ENCODE measurements around the gene PTPRK. TPM values are rescaled to one million over a fixed set of nuclear protein-coding genes. Genes with fewer than 3 reads are reported as not detected.

PTPRK gene
- total and polyA plus RNA-seq, 2 of the 8 experiments (the other 6 are each of a cell fraction or from before 2014, with no cell fraction given), result 11.4 to 47.3 TPM

DNA sequence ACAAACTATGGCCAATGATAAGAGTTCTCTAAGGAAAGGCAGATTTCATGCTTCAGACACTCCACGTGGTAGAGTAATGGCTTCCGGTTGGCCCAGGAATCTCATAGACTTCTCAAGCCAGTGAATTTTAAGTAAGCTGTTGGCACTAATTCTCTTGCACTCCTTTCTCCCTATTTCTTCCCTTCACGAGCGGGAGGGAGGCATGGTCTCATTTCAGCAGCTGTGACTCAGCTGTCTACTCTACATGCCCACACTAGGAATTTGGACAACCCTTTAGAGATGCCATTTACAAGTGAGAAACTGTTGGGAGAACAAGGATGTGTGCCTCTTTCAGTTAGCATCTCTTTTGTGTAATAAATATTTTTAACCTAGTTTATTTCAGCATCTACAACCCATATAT is 107.7 kb downstream of the PTPRK start:
- Histone ChIP-seq H4K91ac (replicated peaks; ENCODE audit: insufficient read length, low read length) (no peak overlapping the region), H2AK5ac (ENCODE audit: low read depth, low read length) (no peak overlapping the region), H3K79me2 (ENCODE audit: control insufficient read depth in 1 of 2, insufficient read depth in 2 of 2, low read length in 2 of 2) (peaks cover 0 to 19% of the 10 kb centered on the region in 2 experiments; a peak in 2 of 4 replicates), H4K8ac (ENCODE audit: extremely low read depth, insufficient read depth, low read length) (no peak overlapping the region), H2BK120ac (replicated peaks; ENCODE audit: low read depth, low read length) (no peak overlapping the region), H3K79me1 (ENCODE audit: low read depth, low read length) (no peaks in the 10 kb centered on the region), H3K27ac (ENCODE audit: low read depth, low read length) (no peak overlapping the region), H3K4ac (replicated peaks; ENCODE audit: insufficient read length, low read depth, low read length) (no peak overlapping the region), H3K9me3 (ENCODE audit: insufficient read depth in 2 of 2, low read depth in 1 of 2, low read length in 1 of 2) (no peaks in the 10 kb centered on the region; a peak in 1 of 4 replicates), H3K36me3 (ENCODE audit: control insufficient read depth in 2 of 4, insufficient read depth in 4 of 4, low read length in 3 of 4) (no peaks in the 10 kb centered on the region), H3K23me2 (ENCODE audit: low read depth, low read length) (no peaks in the 10 kb centered on the region), H3K14ac (ENCODE audit: insufficient read length) (no peak overlapping the region), H3K56ac (replicated peaks; ENCODE audit: insufficient read length, low read depth, low read length) (no peak overlapping the region), H4K5ac (ENCODE audit: insufficient read length, low read depth, low read length) (no peak overlapping the region), H2BK12ac (ENCODE audit: low read depth, low read length) (no peak overlapping the region), H3K23ac (ENCODE audit: insufficient read length) (no peak overlapping the region), H2BK20ac (ENCODE audit: low read length) (no peak overlapping the region), H2AFZ (ENCODE audit: low read length) (no peak overlapping the region), H3K9ac (replicated peaks in 1 of 4; ENCODE audit: extremely low read depth in 1 of 4, low read depth in 3 of 4, low read length in 3 of 4) (no peak overlapping the region), H3K4me1 (replicated peaks in 1 of 4; ENCODE audit: control insufficient read depth in 3 of 4, insufficient read depth in 4 of 4, low read length in 3 of 4) (peaks cover 0 to 5% (median 0%) of the 10 kb centered on the region in 4 experiments; a peak in 3 of 7 replicates), H3K18ac (ENCODE audit: extremely low read depth, low read length) (no peak overlapping the region; the same call in 1 of the 2 replicates), H3K4me2 (ENCODE audit: insufficient read depth in 1 of 2, low read depth in 2 of 2, low read length in 2 of 2) (no peak overlapping the region), H3K27me3 (replicated peaks in 1 of 4; ENCODE audit: control insufficient read depth in 3 of 4, extremely low read depth in 1 of 4, insufficient read depth in 3 of 4, low read length in 3 of 4) (no peaks in the 10 kb centered on the region), H2BK15ac (ENCODE audit: low read length) (no peak overlapping the region), H3K4me3 (ENCODE audit: extremely low read depth in 1 of 4, insufficient read depth in 2 of 4, low read depth in 3 of 4, low read length in 4 of 4) (no peak overlapping the region), H2BK5ac (ENCODE audit: low read depth, low read length) (no peak overlapping the region), H4K20me1 (replicated peaks in 1 of 2; ENCODE audit: control insufficient read depth in 1 of 2, insufficient read depth in 2 of 2, low read length in 2 of 2) (no peaks in the 10 kb centered on the region)
- FAIRE-seq (no peak), DNase-seq (ENCODE audit: low read depth in 1 of 2, low spot score in 2 of 2) (no peak)
- CTCF ChIA-PET (ENCODE audit: partially characterized antibody), result no interaction called here
- WGBS, 2 experiments (ENCODE audit: extremely low coverage in 1 of 2, insufficient coverage in 1 of 2, insufficient read length in 1 of 2, insufficient replicate concordance in 2 of 2, low coverage in 1 of 2, low lambda C conversion rate in 2 of 2, missing lambda C conversion rate in 1 of 2), result 88% methylated on average over 4 of the region's 4 CpGs; no CpG with 5 or more reads in 1 of the 2 experiments
- POLR2A ChIA-PET (ENCODE audit: partially characterized antibody), result interaction anchor here (1.0 to 1.2 kb wide), 2 partner anchors 106 to 547 kb away, joined by 3 read pairs; no protein-coding TSS in a partner anchor
- TF ChIP-seq RFX5 (IDR thresholded peaks at IDR 0.05; ENCODE audit: borderline replicate concordance, low read depth, low read length) (no peak), YY1 (IDR thresholded peaks at IDR 0.05; ENCODE audit: low read depth, low read length) (no peak), PHF8 (conservative IDR thresholded peaks at IDR 0.05; ENCODE audit: low read depth, low read length) (no peak), SP4 (IDR thresholded peaks at IDR 0.05; ENCODE audit: low read length) (no peak), RNF2 (IDR thresholded peaks at IDR 0.05; ENCODE audit: borderline replicate concordance, low read depth, low read length, missing control alignments, poor library complexity, severe bottlenecking) (no peak), ASH2L (IDR thresholded peaks at IDR 0.05; ENCODE audit: low read length) (no peak), EGR1 (IDR thresholded peaks at IDR 0.05; ENCODE audit: borderline replicate concordance, low read depth, low read length) (no peak), CREB1 (IDR thresholded peaks at IDR 0.05) (no peak), CEBPB (IDR thresholded peaks at IDR 0.05; ENCODE audit: low read depth, low read length) (no peak)
- TF ChIP-seq, protein P1, sequence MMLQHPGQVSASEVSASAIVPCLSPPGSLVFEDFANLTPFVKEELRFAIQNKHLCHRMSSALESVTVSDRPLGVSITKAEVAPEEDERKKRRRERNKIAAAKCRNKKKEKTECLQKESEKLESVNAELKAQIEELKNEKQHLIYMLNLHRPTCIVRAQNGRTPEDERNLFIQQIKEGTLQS (IDR thresholded peaks at IDR 0.05; ENCODE audit: insufficient read depth, low read depth, low read length), result no peak
- TF ChIP-seq, protein P2, sequence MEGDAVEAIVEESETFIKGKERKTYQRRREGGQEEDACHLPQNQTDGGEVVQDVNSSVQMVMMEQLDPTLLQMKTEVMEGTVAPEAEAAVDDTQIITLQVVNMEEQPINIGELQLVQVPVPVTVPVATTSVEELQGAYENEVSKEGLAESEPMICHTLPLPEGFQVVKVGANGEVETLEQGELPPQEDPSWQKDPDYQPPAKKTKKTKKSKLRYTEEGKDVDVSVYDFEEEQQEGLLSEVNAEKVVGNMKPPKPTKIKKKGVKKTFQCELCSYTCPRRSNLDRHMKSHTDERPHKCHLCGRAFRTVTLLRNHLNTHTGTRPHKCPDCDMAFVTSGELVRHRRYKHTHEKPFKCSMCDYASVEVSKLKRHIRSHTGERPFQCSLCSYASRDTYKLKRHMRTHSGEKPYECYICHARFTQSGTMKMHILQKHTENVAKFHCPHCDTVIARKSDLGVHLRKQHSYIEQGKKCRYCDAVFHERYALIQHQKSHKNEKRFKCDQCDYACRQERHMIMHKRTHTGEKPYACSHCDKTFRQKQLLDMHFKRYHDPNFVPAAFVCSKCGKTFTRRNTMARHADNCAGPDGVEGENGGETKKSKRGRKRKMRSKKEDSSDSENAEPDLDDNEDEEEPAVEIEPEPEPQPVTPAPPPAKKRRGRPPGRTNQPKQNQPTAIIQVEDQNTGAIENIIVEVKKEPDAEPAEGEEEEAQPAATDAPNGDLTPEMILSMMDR (IDR thresholded peaks at IDR 0.05; ENCODE audit: control extremely low read depth in 1 of 3, insufficient read depth in 1 of 3, low read depth in 1 of 3, low read length in 3 of 3), result no peak
